ENCODE data around the gene EPB41L2. TPM values are rescaled to one million over a fixed set of nuclear protein-coding genes. Genes with fewer than 3 reads are reported as not detected.

The EPB41L2 gene
- total RNA-seq, 2 experiments from 2014 or later: 9.5 to 12.3 TPM

DNA sequence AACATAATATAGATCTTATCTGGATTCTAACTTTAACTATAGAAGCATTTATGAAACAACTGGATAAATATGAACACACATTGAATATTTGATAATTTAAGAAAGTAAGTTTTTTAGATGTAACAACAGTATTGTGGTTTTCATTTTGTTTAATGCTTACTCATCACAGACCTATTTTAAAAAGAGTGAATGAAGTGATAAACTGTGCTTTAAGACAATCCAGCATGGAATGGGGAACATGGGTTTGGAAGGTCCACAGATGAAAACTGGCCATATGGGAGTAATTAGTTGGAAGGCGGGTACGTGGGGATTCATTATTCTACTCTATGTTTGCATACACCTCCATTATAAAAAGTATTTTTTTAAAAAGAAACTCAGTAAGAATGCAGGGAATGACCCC is 21.2 kb downstream of the EPB41L2 start:
- no peak for ATAC-seq (ENCODE audit: poor library complexity)
- no peak overlapping the region for H3K27ac Mint-ChIP-seq
- no peaks in the 10 kb centered on the region for H3K36me3 ChIP-seq (ENCODE audit: insufficient read depth, low read length)
- DNase-seq: no peak
- intact Hi-C loops (cut with DNase I, micrococcal nuclease): no loop called here
- no peaks in the 10 kb centered on the region for H3K9me3 ChIP-seq (ENCODE audit: control insufficient read depth in 1 of 2, insufficient read depth in 1 of 2, low read length in 2 of 2)
- no peaks in the 10 kb centered on the region for H3K27me3 Mint-ChIP-seq
- ChIA-PET POLR2A (no interaction called here), CTCF (no interaction called here)
- H3K27me3 ChIP-seq (ENCODE audit: control insufficient read depth in 1 of 2, insufficient read depth in 2 of 2, low read length in 2 of 2): no peaks in the 10 kb centered on the region
- H3K4me1 Mint-ChIP-seq (ENCODE audit: low read depth): no peaks in the 10 kb centered on the region
- no peak overlapping the region for H3K4me3 ChIP-seq (ENCODE audit: low read length)
- no peak for TF ChIP-seq CTCF (IDR thresholded peaks at IDR 0.05)
- H3K4me1 ChIP-seq (ENCODE audit: insufficient read depth, low read length): no peaks in the 10 kb centered on the region
- H3K9me3 Mint-ChIP-seq: no peaks in the 10 kb centered on the region
- H3K4me3 Mint-ChIP-seq: no peak overlapping the region
- no peaks in the 10 kb centered on the region for H3K36me3 Mint-ChIP-seq (ENCODE audit: low read depth)
- H3K27ac ChIP-seq (ENCODE audit: low read depth in 1 of 2, low read length in 2 of 2): no peak overlapping the region

DNA sequence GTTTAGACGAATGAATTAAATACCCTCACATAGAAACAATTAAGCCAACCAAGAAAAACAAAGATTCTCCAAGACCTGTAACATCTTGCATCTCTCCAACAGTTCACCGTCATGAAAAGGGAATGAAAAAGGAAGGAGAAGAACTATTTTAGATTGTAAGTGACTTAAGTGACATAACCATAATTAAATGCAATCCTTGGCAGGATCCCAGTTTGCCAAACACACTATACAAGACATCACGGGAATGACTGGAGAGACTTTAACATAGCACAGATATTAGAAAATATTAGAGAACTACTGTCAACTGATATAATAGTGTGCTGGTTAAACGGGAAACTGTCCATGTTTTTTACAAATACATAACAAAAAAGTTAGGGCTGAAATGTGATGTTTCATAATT is 22.2 kb downstream of the EPB41L2 start:
- no peak for ATAC-seq (ENCODE audit: poor library complexity)
- no peaks in the 10 kb centered on the region for H3K36me3 Mint-ChIP-seq (ENCODE audit: low read depth)
- intact Hi-C loops (cut with DNase I, micrococcal nuclease): no loop called here

DNA sequence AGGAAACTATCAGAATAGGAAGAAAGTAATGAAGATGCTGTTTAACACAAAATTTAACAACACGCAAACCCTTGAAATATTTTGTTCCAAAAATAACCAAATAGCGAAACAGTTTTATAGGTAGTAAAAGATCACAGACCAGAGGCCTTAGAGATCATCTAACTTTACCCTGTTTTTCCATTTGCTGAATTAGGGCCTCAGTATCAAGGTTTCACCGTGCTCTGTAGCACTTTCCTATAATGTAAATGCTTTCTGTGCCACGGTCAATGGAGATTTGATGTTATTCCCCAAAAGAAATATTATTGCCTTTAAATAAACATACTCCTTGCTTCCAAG is 23.7 kb downstream of the EPB41L2 start:
- Histone ChIP-seq H3K9me3 (ENCODE audit: control insufficient read depth in 1 of 2, insufficient read depth in 1 of 2, low read length in 2 of 2) (no peaks in the 10 kb centered on the region), H3K27me3 (ENCODE audit: control insufficient read depth in 1 of 2, insufficient read depth in 2 of 2, low read length in 2 of 2) (no peaks in the 10 kb centered on the region), H3K36me3 (ENCODE audit: insufficient read depth, low read length) (no peaks in the 10 kb centered on the region), H3K4me3 (ENCODE audit: low read length) (no peak overlapping the region), H3K27ac (ENCODE audit: low read depth in 1 of 2, low read length in 2 of 2) (no peak overlapping the region), H3K4me1 (ENCODE audit: insufficient read depth, low read length) (no peaks in the 10 kb centered on the region)
- no peaks in the 10 kb centered on the region for H3K27me3 Mint-ChIP-seq
- ChIA-PET POLR2A (no interaction called here), CTCF (no interaction called here)
- no peaks in the 10 kb centered on the region for H3K36me3 Mint-ChIP-seq (ENCODE audit: low read depth)
- H3K4me1 Mint-ChIP-seq (ENCODE audit: low read depth): no peaks in the 10 kb centered on the region
- no peak overlapping the region for H3K4me3 Mint-ChIP-seq
- no peak overlapping the region for H3K27ac Mint-ChIP-seq
- no peaks in the 10 kb centered on the region for H3K9me3 Mint-ChIP-seq
- DNase-seq (no peak), ATAC-seq (ENCODE audit: poor library complexity) (no peak)
- intact Hi-C loops (cut with DNase I, micrococcal nuclease): no loop called here
- TF ChIP-seq CTCF (IDR thresholded peaks at IDR 0.05): no peak

More for the DNA sequence above, 22.2 kb downstream of the EPB41L2 start:
- no peak for DNase-seq
- H3K4me1 Mint-ChIP-seq (ENCODE audit: low read depth): no peaks in the 10 kb centered on the region
- CTCF ChIA-PET: no interaction called here
- Histone ChIP-seq H3K36me3 (ENCODE audit: insufficient read depth, low read length) (no peaks in the 10 kb centered on the region), H3K9me3 (ENCODE audit: control insufficient read depth in 1 of 2, insufficient read depth in 1 of 2, low read length in 2 of 2) (no peaks in the 10 kb centered on the region), H3K4me1 (ENCODE audit: insufficient read depth, low read length) (no peaks in the 10 kb centered on the region), H3K4me3 (ENCODE audit: low read length) (no peak overlapping the region), H3K27ac (ENCODE audit: low read depth in 1 of 2, low read length in 2 of 2) (no peak overlapping the region), H3K27me3 (ENCODE audit: control insufficient read depth in 1 of 2, insufficient read depth in 2 of 2, low read length in 2 of 2) (no peaks in the 10 kb centered on the region)
- H3K27me3 Mint-ChIP-seq: no peaks in the 10 kb centered on the region
- no peaks in the 10 kb centered on the region for H3K9me3 Mint-ChIP-seq
- POLR2A ChIA-PET: no interaction called here
- no peak overlapping the region for H3K27ac Mint-ChIP-seq
- TF ChIP-seq CTCF (IDR thresholded peaks at IDR 0.05): no peak
- no peak overlapping the region for H3K4me3 Mint-ChIP-seq

Measured in CD4-positive, alpha-beta T cell (primary cell).